Gastroesophageal sphincter (tissue), 4 donors: ENCODE data around the gene CRB2. TPM values are rescaled to one million over a fixed set of nuclear protein-coding genes. Genes with fewer than 3 reads are reported as not detected.

Source experiments
- ATAC-seq: fragments of 150-250 bp; one replicate; pipeline ENCODE4 v1.9.1; 2016; ENCODE audit warnings: mild to moderate bottlenecking, moderate library complexity
- H3K27ac ChIP-seq, 4 donors: fragments of 200-600 bp; sonication (generic) in 3 of 4; 1 replicate in 3 of 4; 2 replicates in 1 of 4; pipeline ENCODE4 v1.5.1; 2016 to 2019
- H3K27me3 ChIP-seq: fragments of 200-600 bp; sonication (generic); one replicate; pipeline ENCODE4 v1.5.1; 2019
- H3K36me3 ChIP-seq, 2 donors: fragments of 200-600 bp; sonication (generic); one replicate each; pipeline ENCODE4 v1.5.1; 2019; ENCODE audit warnings: control low read depth in 1 of 2
- H3K4me1 ChIP-seq, 3 donors: fragments of 200-600 bp; sonication (generic); 1 replicate in 2 of 3; 2 replicates in 1 of 3; pipeline ENCODE4 v1.5.1; 2016 to 2019; ENCODE audit warnings: control low read depth in 2 of 3
- H3K4me3 ChIP-seq, 2 donors: fragments of 200-600 bp; sonication (generic); one replicate each; pipeline ENCODE4 v1.5.1; 2019; ENCODE audit warnings: mild to moderate bottlenecking in 1 of 2, moderate library complexity in 1 of 2
- H3K9me3 ChIP-seq, 3 donors: fragments of 200-600 bp; sonication (generic); one replicate each; pipeline ENCODE4 v1.5.1; 2017 to 2019; ENCODE audit warnings: control low read depth in 2 of 3
- CTCF ChIP-seq, 4 experiments: fragments of 200-600 bp in 2 of 4; fragments of 450-650 bp in 2 of 4; sonication (generic) in 1 of 4; IDR thresholded peaks; one replicate each; pipeline ENCODE4 v1.5.1; 2017 to 2019; ENCODE audit warnings: antibody characterized with exemption in 4 of 4, mild to moderate bottlenecking in 2 of 4, moderate library complexity in 2 of 4
- EP300 ChIP-seq: sonication (generic); formaldehyde crosslinking; IDR thresholded peaks from one replicate; pipeline ENCODE4 v1.6.1; 2017; ENCODE audit warnings: antibody characterized with exemption, mild to moderate bottlenecking
- POLR2A ChIP-seq, 2 donors: fragments of 450-650 bp; IDR thresholded peaks; one replicate each; pipeline ENCODE4 v1.6.1; 2017; ENCODE audit warnings: antibody characterized with exemption in 2 of 2, mild to moderate bottlenecking in 2 of 2, moderate library complexity in 1 of 2
- POLR2AphosphoS5 ChIP-seq: sonication (generic); formaldehyde crosslinking; IDR thresholded peaks from one replicate; pipeline ENCODE4 v1.6.1; 2017; ENCODE audit warnings: antibody characterized with exemption
- WGBS, 2 donors: methylation state at CpG; one replicate each; pipeline ENCODE4 v1.1.5; 2018; ENCODE audit warnings: low coverage in 1 of 2; 5-methylcytosine and 5-hydroxymethylcytosine counted together
- total RNA-seq, 4 donors: library from RNA; depleted of rRNA; stranded (reverse); fragments of >200 nt; gene quantifications; one replicate each; pipeline ENCODE4 v1.1.0, GENCODE V29; 2016

The CRB2 gene
- total RNA-seq, 4 donors from 2014 or later: not detected

- no peak for ATAC-seq
- H3K4me3 ChIP-seq: no peak overlapping the region
- H3K27me3 ChIP-seq: peaks cover 26% of the 10 kb centered on the region
- WGBS, 2 donors: no CpG with 5 or more reads among the region's 30 CpGs
- no peak overlapping the region for H3K27ac ChIP-seq
- TF ChIP-seq EP300 (no peak), POLR2AphosphoS5 (no peak), CTCF (IDR thresholded peaks at IDR 0.05) (no peak), POLR2A (IDR thresholded peaks at IDR 0.05) (no peak)
- peaks cover 0 to 36% of the 10 kb centered on the region in 2 donors for H3K36me3 ChIP-seq
- peaks cover 0 to 15% (median 4%) of the 10 kb centered on the region in 3 donors for H3K4me1 ChIP-seq
- H3K9me3 ChIP-seq: no peaks in the 10 kb centered on the region
Observed at GRCh38 chr9:123378956-123379660, 23.1 kb downstream of the CRB2 start.

GRCh38 chr9:123380852-123381705 is 25.1 kb downstream of the CRB2 start:
- ATAC-seq: no peak
- no peak overlapping the region for H3K4me3 ChIP-seq
- peaks cover 0 to 5% (median 2%) of the 10 kb centered on the region in 3 donors for H3K4me1 ChIP-seq
- no peaks in the 10 kb centered on the region for H3K9me3 ChIP-seq
- TF ChIP-seq CTCF (IDR thresholded peaks at IDR 0.05) (no peak), EP300 (no peak), POLR2AphosphoS5 (no peak), POLR2A (IDR thresholded peaks at IDR 0.05) (no peak)
- WGBS, 2 donors: 100% methylated on average over 1 of the region's 28 CpGs; no CpG with 5 or more reads in 1 of the 2 donors
- peaks cover 0 to 41% of the 10 kb centered on the region in 2 donors for H3K36me3 ChIP-seq
- H3K27ac ChIP-seq: no peak overlapping the region
- H3K27me3 ChIP-seq: peaks cover 7% of the 10 kb centered on the region

- no peak overlapping the region for H3K27ac ChIP-seq
- H3K27me3 ChIP-seq: no peaks in the 10 kb centered on the region
- WGBS, 2 donors: 87% methylated on average over 7 of the region's 27 CpGs; no CpG with 5 or more reads in 1 of the 2 donors
- no peaks in the 10 kb centered on the region for H3K4me1 ChIP-seq
- TF ChIP-seq CTCF (IDR thresholded peaks at IDR 0.05) (no peak), POLR2A (IDR thresholded peaks at IDR 0.05) (no peak), EP300 (no peak), POLR2AphosphoS5 (no peak)
- ATAC-seq: no peak
- peaks cover 0 to 41% of the 10 kb centered on the region in 2 donors for H3K36me3 ChIP-seq
- H3K4me3 ChIP-seq: no peak overlapping the region
- H3K9me3 ChIP-seq: no peaks in the 10 kb centered on the region
Observed at GRCh38 chr9:123382653-123383511, 26.9 kb downstream of the CRB2 start.

GRCh38 chr9:123383512-123384170 is 27.6 kb downstream of the CRB2 start:
- ATAC-seq: no peak
- WGBS, 2 donors: 80% methylated on average over 1 to 2 of the region's 27 CpGs
- no peak for TF ChIP-seq POLR2AphosphoS5
- no peak for TF ChIP-seq POLR2A (IDR thresholded peaks at IDR 0.05)
- no peak for TF ChIP-seq EP300
- no peak for TF ChIP-seq CTCF (IDR thresholded peaks at IDR 0.05)

More at GRCh38 chr9:123383512-123384170, 27.6 kb downstream of the CRB2 start:
- H3K9me3 ChIP-seq: no peaks in the 10 kb centered on the region
- H3K27ac ChIP-seq: no peak overlapping the region
- H3K27me3 ChIP-seq: no peaks in the 10 kb centered on the region
- H3K4me1 ChIP-seq: no peaks in the 10 kb centered on the region
- H3K4me3 ChIP-seq: no peak overlapping the region
- peaks cover 0 to 41% of the 10 kb centered on the region in 2 donors for H3K36me3 ChIP-seq
